HepG2 (cell line): ENCODE results near the gene KNG1. TPM values are rescaled to one million over a fixed set of nuclear protein-coding genes. Genes with fewer than 3 reads are reported as not detected.

Experiments
- ATAC-seq: fragments of 200-7000 bp; cut with Tn5 transposase; 3 replicates; pipeline ENCODE4 v1.9.1; 2020; ENCODE audit warnings: mild to moderate bottlenecking, moderate library complexity
- BruUV-seq: library from RNA; stranded (reverse); fragments of 400-500 nt; replicated peaks from 2 replicates; lab custom pipeline; 2021; lab: Mats Ljungman, UMichigan
- CTCF ChIA-PET: fragments of 300-600 bp; formaldehyde crosslinking; extraction: SDS; loops from one replicate; lab custom pipeline; 2021; ENCODE audit warnings: low total read pairs, inconsistent platforms, low intra/inter-chr PET ratio; lab: Yijun Ruan, JAX
- POLR2A ChIA-PET: fragments of 350-600 bp; sonication (Branson Sonifier 250); formaldehyde crosslinking; loops from one replicate; lab custom pipeline; 2020; ENCODE audit warnings: antibody characterized with exemption, inconsistent platforms; lab: Yijun Ruan, JAX
- DNase-seq: peaks from one replicate; pipeline ENCODE4 v3.0.0-alpha.2; 2015; ENCODE audit warnings: low spot score
- FAIRE-seq: peaks from 3 replicates; lab custom pipeline; 2011; peaks lifted over from hg19 to GRCh38; lab: Jason Lieb, UNC
- H2AFZ ChIP-seq: one replicate; pipeline ENCODE4 v1.6.1; 2011; ENCODE audit warnings: low read length, inconsistent platforms
- H3K27ac ChIP-seq: fragments of 300-600 bp; 3 replicates; pipeline ENCODE4 v1.8.0; 2011; ENCODE audit warnings: mixed run types, mild to moderate bottlenecking, mixed read lengths, low read length, inconsistent platforms; ENCODE audit not compliant: insufficient read depth; ENCODE audit errors: extremely low read length
- H3K27me3 ChIP-seq, 2 experiments: fragments of 200-600 bp in 1 of 2; 2 replicates in 1 of 2; 3 replicates in 1 of 2; pipeline versions ENCODE4 v1.6.0 to v1.8.0; 2011; ENCODE audit warnings: low read length in 2 of 2, mild to moderate bottlenecking in 2 of 2, moderate library complexity in 2 of 2, inconsistent platforms in 1 of 2; ENCODE audit not compliant: insufficient read depth in 2 of 2, control insufficient read depth in 1 of 2
- H3K36me3 ChIP-seq, 2 experiments: fragments of 200-600 bp in 1 of 2; replicated peaks in 1 of 2; 2 replicates in 1 of 2; 3 replicates in 1 of 2; pipeline versions ENCODE4 v1.5.1 to v1.8.0; 2011; ENCODE audit warnings: low read length in 2 of 2, inconsistent platforms in 1 of 2; ENCODE audit not compliant: insufficient read depth in 2 of 2, control insufficient read depth in 1 of 2
- H3K4me1 ChIP-seq: 2 replicates; pipeline ENCODE4 v1.5.1; 2012; ENCODE audit warnings: low read length, inconsistent platforms; ENCODE audit not compliant: insufficient read depth
- H3K4me2 ChIP-seq: 2 replicates; pipeline ENCODE4 v1.6.0; 2011; ENCODE audit warnings: low read depth, low read length, inconsistent platforms
- H3K4me3 ChIP-seq, 3 experiments: fragments of 200-600 bp in 1 of 3; sonication (generic), shearing (Covaris generic) in 1 of 3; replicated peaks in 1 of 3; 2 replicates each; pipeline ENCODE4 v1.5.1; 2011 to 2016; ENCODE audit warnings: low read length in 3 of 3, inconsistent platforms in 2 of 3, low read depth in 2 of 3, mild to moderate bottlenecking in 2 of 3, control low read depth in 1 of 3, mixed read lengths in 1 of 3; ENCODE audit not compliant: insufficient read depth in 1 of 3
- H3K79me2 ChIP-seq: one replicate; pipeline ENCODE4 v1.6.1; 2011; ENCODE audit warnings: low read length, inconsistent platforms; ENCODE audit not compliant: insufficient read depth
- H3K9ac ChIP-seq: 2 replicates; pipeline ENCODE4 v1.6.0; 2011; ENCODE audit warnings: mild to moderate bottlenecking, low read depth, low read length, inconsistent platforms; ENCODE audit not compliant: insufficient read depth
- H3K9me3 ChIP-seq: 2 replicates; pipeline ENCODE4 v1.5.1; 2012; ENCODE audit warnings: mild to moderate bottlenecking, low read length
- H4K20me1 ChIP-seq: 2 replicates; pipeline ENCODE4 v1.6.0; 2011; ENCODE audit warnings: inconsistent platforms, mild to moderate bottlenecking, low read length, moderate library complexity; ENCODE audit not compliant: insufficient read depth
- DPF2 ChIP-seq: sonication (generic); formaldehyde crosslinking; IDR thresholded peaks from 2 replicates; pipeline ENCODE4 v1.4.0; 2020; ENCODE audit warnings: mild to moderate bottlenecking, low read depth, missing genetic modification reagents, borderline replicate concordance
- MAFF ChIP-seq: IDR thresholded peaks from 2 replicates; pipeline ENCODE4 v1.6.1; 2011; ENCODE audit warnings: low read depth, low read length, improper control_type of control experiment
- NR2F2 ChIP-seq: IDR thresholded peaks from 2 replicates; pipeline ENCODE4 v1.6.1; 2012; ENCODE audit warnings: low read depth, inconsistent platforms, borderline replicate concordance
- REXO4 ChIP-seq: sonication (generic); formaldehyde crosslinking; IDR thresholded peaks from 2 replicates; pipeline ENCODE4 v1.8.0; 2022; ENCODE audit warnings: missing genetic modification reagents, mild to moderate bottlenecking, borderline replicate concordance
- SPEN ChIP-seq: sonication (generic); formaldehyde crosslinking; IDR thresholded peaks from 2 replicates; pipeline ENCODE4 v1.5.1; 2020; ENCODE audit warnings: low read depth, mild to moderate bottlenecking, missing genetic modification reagents
- ZBTB7A ChIP-seq: sonication (generic); formaldehyde crosslinking; IDR thresholded peaks from 2 replicates; pipeline ENCODE4 v1.8.0; 2022; ENCODE audit warnings: mild to moderate bottlenecking, missing genetic modification reagents
- ZFY ChIP-seq: sonication (generic); formaldehyde crosslinking; IDR thresholded peaks from 2 replicates; pipeline ENCODE4 v1.4.0; 2020; ENCODE audit warnings: missing genetic modification reagents
- ZNF121 ChIP-seq: sonication (generic); formaldehyde crosslinking; IDR thresholded peaks from 2 replicates; pipeline ENCODE4 v1.5.0; 2020; ENCODE audit warnings: mild to moderate bottlenecking, missing genetic modification reagents
- ZNF292 ChIP-seq: sonication (generic); formaldehyde crosslinking; IDR thresholded peaks from 2 replicates; pipeline ENCODE4 v1.8.1; 2022; ENCODE audit warnings: mild to moderate bottlenecking, low read depth, missing genetic modification reagents, borderline replicate concordance
- ZNF30 ChIP-seq: sonication (generic); formaldehyde crosslinking; IDR thresholded peaks from 2 replicates; pipeline ENCODE4 v1.5.0; 2020; ENCODE audit warnings: mild to moderate bottlenecking, missing genetic modification reagents
- WGBS: methylation state at CpG from one replicate; pipeline ENCODE4 v1.1.6; 2017; ENCODE audit warnings: low lambda C conversion rate; 5-methylcytosine and 5-hydroxymethylcytosine counted together
- in situ Hi-C: cut with HindIII; loops from 2 replicates; pipeline ENCODE4 v1.10.0; 2017; ENCODE audit warnings: low pct_unique_long_range_greater_than_20kb; ENCODE audit not compliant: extremely low pct_ligation_motif_present
- intact Hi-C: fragments of 100-400 bp; cut with micrococcal nuclease; formaldehyde crosslinking; loops from one replicate; pipeline ENCODE4 v1.10.0; 2022; ENCODE audit not compliant: unreplicated experiment
- polyA plus RNA-seq, 8 experiments: library from polyadenylated mRNA; depleted of rRNA in 3 of 8; stranded (reverse) in 7 of 8; unstranded in 1 of 8; fragments of >200 nt; fragmentation: Illumina TruSeq in 4 of 8; extraction: Trizol in 4 of 8; gene quantifications; 2 replicates each; pipeline versions ENCODE4 v1.2.1 to v1.2.3, GENCODE V29; 2011 to 2016; ENCODE audit warnings: low read depth in 4 of 8, missing spikeins in 1 of 8, mixed read lengths in 1 of 8; ENCODE audit not compliant: insufficient read depth in 1 of 8
- total RNA-seq, 5 experiments: library from RNA; depleted of rRNA; stranded (reverse); fragments of >200 nt; fragmentation: Illumina TruSeq; extraction: Trizol; gene quantifications; 2 replicates each; pipeline ENCODE4 v1.2.3, GENCODE V29; 2016; ENCODE audit warnings: low read depth in 1 of 5
- TF ChIP-seq, protein P1 (sequence below): sonication (generic); formaldehyde crosslinking; conservative IDR thresholded peaks from 2 replicates; pipeline ENCODE4 v1.4.0; 2020; ENCODE audit warnings: mild to moderate bottlenecking, missing genetic modification reagents, moderate library complexity
- TF ChIP-seq, protein P2 (sequence below): sonication (generic); formaldehyde crosslinking; IDR thresholded peaks from 2 replicates; pipeline ENCODE4 v1.5.1; 2020; ENCODE audit warnings: missing genetic modification reagents, mild to moderate bottlenecking, borderline replicate concordance
- TF ChIP-seq, protein P3 (sequence below): fragments of 450-650 bp; IDR thresholded peaks from 2 replicates; pipeline ENCODE4 v1.6.1; 2017; ENCODE audit warnings: mild to moderate bottlenecking
- TF ChIP-seq, protein P4 (sequence below): sonication (generic); formaldehyde crosslinking; IDR thresholded peaks from 2 replicates; pipeline ENCODE4 v1.8.1; 2023; ENCODE audit warnings: mild to moderate bottlenecking, moderate library complexity, missing genetic modification reagents

Gene KNG1
- total and polyA plus RNA-seq, 2 of the 13 experiments (the other 11 are each of a cell fraction or from before 2014, with no cell fraction given), result 6.5 to 7.0 TPM

DNA sequence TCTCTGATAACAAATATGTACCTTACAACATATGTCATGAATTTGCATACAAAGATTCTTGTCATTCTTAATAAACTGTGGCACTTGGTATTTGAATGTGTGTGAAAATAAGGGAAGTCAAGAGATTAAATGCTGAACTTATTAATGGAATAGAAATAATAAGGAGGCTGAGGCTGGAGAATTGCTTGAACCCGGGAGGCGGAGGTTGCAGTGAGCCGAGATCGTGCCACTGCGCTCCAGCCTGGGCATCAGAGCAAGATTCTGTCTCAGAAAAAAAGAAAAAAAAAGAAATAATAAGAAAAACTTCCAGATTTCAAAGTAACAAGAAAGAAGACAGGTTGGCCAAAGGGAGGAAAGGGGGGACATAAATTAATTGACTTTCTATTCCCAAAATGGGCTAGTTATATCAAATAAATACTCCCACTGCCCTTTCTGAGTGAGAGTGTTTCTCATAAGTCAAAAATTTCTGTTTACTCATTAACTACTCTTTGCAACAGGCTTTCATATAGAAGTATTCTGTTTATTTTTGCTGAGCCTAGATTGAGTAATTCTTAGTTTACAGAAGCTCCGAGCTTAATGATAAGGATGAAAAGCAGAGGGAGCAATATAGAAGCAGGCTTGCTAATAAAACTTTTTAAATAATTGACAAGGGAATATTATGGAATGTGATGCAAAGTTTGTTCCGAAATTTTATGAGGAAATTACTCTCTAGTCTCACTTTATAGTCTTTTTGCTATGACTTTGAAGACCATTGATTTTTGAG lies 25.6 kb downstream of the KNG1 start:
- peak; percentile 67 for ATAC-seq
- Histone ChIP-seq H3K79me2 (no peaks in the 10 kb centered on the region), H3K4me2 (peak overlapping the region; percentile 70), H3K27ac (peak overlapping the region; percentile 71), H4K20me1 (no peaks in the 10 kb centered on the region), H2AFZ (no peak overlapping the region), H3K9me3 (no peaks in the 10 kb centered on the region), H3K4me1 (peaks cover 58% of the 10 kb centered on the region), H3K27me3 (no peaks in the 10 kb centered on the region), H3K4me3 (peak overlapping the region in 2 of 3 experiments; percentile 4 to 41; a peak in 2 of 6 replicates), H3K9ac (no peak overlapping the region), H3K36me3 (no peaks in the 10 kb centered on the region)
- intact Hi-C loops, result no loop called here
- in situ Hi-C loops, result no loop called here
- WGBS, result 19% methylated on average over 7 of the region's 7 CpGs
- DNase-seq, result peak; percentile 80
- no TSS peak for BruUV-seq
- CTCF ChIA-PET, result no interaction called here
- POLR2A ChIA-PET, result interaction anchor here (0.6 to 2.1 kb wide), 7 partner anchors 11 to 153 kb away, joined by 3 to 9 read pairs (median 3); partner anchors contain the start of genes AHSG and EIF4A2
- peak; percentile 4 for FAIRE-seq
- TF ChIP-seq ZBTB7A (CRISPR knock-in tag) (no peak), DPF2 (CRISPR knock-in tag) (peak; percentile 71; the same call in 1 of the 2 replicates), ZNF292 (CRISPR knock-in tag) (no peak), MAFF (peak; percentile 62), ZNF121 (peak; percentile 66; the same call in 1 of the 2 replicates), NR2F2 (no peak), ZFY (CRISPR knock-in tag) (no peak), SPEN (CRISPR knock-in tag) (no peak), REXO4 (CRISPR knock-in tag) (no peak), ZNF30 (CRISPR knock-in tag) (no peak)
- TF ChIP-seq, protein P1, sequence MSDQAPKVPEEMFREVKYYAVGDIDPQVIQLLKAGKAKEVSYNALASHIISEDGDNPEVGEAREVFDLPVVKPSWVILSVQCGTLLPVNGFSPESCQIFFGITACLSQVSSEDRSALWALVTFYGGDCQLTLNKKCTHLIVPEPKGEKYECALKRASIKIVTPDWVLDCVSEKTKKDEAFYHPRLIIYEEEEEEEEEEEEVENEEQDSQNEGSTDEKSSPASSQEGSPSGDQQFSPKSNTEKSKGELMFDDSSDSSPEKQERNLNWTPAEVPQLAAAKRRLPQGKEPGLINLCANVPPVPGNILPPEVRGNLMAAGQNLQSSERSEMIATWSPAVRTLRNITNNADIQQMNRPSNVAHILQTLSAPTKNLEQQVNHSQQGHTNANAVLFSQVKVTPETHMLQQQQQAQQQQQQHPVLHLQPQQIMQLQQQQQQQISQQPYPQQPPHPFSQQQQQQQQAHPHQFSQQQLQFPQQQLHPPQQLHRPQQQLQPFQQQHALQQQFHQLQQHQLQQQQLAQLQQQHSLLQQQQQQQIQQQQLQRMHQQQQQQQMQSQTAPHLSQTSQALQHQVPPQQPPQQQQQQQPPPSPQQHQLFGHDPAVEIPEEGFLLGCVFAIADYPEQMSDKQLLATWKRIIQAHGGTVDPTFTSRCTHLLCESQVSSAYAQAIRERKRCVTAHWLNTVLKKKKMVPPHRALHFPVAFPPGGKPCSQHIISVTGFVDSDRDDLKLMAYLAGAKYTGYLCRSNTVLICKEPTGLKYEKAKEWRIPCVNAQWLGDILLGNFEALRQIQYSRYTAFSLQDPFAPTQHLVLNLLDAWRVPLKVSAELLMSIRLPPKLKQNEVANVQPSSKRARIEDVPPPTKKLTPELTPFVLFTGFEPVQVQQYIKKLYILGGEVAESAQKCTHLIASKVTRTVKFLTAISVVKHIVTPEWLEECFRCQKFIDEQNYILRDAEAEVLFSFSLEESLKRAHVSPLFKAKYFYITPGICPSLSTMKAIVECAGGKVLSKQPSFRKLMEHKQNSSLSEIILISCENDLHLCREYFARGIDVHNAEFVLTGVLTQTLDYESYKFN (CRISPR knock-in tag), result peak; percentile 86
- TF ChIP-seq, protein P2, sequence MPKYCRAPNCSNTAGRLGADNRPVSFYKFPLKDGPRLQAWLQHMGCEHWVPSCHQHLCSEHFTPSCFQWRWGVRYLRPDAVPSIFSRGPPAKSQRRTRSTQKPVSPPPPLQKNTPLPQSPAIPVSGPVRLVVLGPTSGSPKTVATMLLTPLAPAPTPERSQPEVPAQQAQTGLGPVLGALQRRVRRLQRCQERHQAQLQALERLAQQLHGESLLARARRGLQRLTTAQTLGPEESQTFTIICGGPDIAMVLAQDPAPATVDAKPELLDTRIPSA (CRISPR knock-in tag), result no peak
- TF ChIP-seq, protein P3, sequence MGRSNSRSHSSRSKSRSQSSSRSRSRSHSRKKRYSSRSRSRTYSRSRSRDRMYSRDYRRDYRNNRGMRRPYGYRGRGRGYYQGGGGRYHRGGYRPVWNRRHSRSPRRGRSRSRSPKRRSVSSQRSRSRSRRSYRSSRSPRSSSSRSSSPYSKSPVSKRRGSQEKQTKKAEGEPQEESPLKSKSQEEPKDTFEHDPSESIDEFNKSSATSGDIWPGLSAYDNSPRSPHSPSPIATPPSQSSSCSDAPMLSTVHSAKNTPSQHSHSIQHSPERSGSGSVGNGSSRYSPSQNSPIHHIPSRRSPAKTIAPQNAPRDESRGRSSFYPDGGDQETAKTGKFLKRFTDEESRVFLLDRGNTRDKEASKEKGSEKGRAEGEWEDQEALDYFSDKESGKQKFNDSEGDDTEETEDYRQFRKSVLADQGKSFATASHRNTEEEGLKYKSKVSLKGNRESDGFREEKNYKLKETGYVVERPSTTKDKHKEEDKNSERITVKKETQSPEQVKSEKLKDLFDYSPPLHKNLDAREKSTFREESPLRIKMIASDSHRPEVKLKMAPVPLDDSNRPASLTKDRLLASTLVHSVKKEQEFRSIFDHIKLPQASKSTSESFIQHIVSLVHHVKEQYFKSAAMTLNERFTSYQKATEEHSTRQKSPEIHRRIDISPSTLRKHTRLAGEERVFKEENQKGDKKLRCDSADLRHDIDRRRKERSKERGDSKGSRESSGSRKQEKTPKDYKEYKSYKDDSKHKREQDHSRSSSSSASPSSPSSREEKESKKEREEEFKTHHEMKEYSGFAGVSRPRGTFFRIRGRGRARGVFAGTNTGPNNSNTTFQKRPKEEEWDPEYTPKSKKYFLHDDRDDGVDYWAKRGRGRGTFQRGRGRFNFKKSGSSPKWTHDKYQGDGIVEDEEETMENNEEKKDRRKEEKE, result no peak
- TF ChIP-seq, protein P4, sequence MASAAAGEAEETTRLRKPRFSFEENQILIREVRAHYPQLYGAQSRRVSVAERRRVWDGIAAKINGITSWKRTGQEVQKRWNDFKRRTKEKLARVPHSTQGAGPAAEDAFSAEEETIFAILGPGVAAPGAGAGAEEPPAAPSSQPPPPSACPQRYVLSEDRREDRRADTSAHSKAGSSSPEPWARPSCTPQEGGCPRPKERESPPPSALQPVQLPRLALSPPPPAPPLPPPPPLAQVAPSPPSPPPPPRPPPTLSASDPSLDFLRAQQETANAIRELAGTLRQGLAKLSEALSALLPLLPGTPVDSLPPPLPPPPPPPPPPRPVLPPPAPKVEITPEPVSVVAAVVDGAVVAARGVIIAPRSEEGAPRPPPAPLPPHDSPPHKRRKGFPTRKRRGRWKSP (CRISPR knock-in tag), result no peak; the same call in 1 of the 2 replicates
